HG03045 (cell line): Measurements from ENCODE around the gene EFNA3.
"Not testable (repeated sequence)": the region's sequence is repeated elsewhere in the genome, so short reads cannot be mapped to it uniquely, and the experiment has no call there.

Experiments
- ATAC-seq: cut with Tn5 transposase; IDR thresholded peaks from one replicate; pipeline ENCODE4 v1.9.1; 2021; ENCODE audit warnings: mild to moderate bottlenecking, moderate library complexity; ENCODE audit not compliant: unreplicated experiment

EFNA3 gene

GRCh38 chr1:155108296-155108695, 29.7 kb downstream of the EFNA3 start:
- no peak for ATAC-seq

GRCh38 chr1:155110381-155110780, 31.7 kb downstream of the EFNA3 start:
- no peak for ATAC-seq

DNA sequence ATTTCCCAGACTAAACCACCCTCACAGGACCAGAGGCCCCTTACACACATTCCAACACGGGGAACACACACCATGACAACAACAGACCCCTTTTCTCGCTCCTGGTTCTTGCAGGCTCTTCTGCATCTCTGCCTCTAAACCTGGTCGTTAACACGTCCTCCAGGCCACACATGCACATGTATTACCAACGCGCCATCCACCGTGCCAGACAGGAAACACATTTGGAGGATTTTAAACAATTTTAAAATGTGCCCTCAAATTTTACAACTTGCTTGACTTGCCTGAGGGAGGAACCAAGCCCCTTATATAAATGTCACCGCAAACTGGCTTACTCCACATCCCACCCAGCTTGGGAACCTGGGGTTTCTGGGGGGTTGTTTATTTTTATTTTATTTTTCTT, 32.2 kb downstream of the EFNA3 start:
- ATAC-seq: no peak

- no peak for ATAC-seq
These were observed 34.9 kb downstream of the EFNA3 start for GRCh38 chr1:155113450-155113980.

DNA sequence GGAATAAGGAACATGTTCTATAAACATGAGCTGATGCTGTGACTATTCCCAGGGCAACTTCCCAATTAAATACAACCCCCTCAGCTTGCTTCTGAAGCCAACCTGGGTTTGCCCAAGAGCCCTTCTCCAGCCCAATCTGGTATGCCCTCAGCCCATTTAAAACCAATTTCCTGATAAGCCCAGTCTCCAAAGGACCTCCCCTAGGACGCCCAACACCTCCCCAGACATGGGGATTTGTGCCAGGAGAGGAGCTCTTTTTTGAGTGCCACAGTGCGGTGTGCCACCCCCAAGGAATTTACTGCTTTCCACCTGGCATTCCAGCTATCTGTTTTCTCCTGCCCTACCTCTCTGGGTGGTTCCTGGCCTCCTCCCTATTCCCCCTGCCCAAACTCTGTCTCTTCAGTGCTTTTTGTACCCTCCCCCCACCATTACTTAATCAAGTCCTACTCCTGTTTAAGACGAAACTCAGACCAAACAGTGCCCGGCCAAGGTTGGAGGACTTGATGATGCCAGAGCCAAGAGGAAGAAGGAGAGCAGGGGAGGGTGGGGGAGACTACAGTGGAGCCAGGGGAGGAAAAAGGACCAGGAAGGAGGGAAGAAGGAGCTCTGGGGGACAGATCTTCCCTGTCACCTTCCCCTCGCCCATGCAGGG, 37.6 kb downstream of the EFNA3 start:
- no peak for ATAC-seq

DNA sequence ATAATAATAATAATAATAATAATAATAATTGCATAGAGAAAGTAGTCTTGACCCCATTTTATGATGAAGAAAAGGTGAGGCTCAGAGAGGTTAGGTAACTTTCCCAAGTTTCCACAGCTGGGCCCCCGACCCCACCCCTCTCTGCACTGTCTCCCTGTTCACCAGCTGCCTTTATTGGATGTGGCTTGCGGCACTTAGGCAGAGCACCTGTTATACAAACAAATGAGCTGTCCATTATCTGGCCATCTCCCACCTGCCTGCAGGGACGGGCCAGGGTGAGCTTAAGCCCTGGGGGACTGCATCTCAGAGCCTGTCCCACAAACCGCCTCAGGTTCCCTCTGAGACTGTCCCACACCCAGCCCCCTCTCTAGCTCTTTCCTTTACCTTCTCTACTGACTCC, 39.0 kb downstream of the EFNA3 start:
- no peak for ATAC-seq

DNA sequence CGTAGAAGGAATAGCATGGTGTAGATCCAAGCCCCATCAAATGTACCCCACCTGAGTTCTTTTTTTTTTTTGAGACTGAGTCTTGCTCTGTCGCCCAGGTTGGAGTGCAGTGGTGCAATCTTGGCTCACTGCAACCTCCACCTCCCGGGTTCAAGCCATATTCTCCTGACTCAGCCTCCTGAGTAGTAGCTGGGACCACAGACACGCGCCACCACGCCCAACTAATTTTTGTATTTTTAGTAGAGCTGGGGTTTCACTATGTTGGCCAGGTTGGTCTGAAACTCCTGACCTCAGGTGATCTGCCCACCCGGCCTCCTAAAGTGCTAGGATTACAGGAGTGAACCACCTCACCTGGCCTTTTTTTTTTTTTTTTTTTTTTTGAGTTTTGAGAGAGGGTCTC, 39.5 kb downstream of the EFNA3 start:
- ATAC-seq: not testable (repeated sequence)

- ATAC-seq: no peak
These were observed 41.6 kb downstream of the EFNA3 start for GRCh38 chr1:155120253-155120652.

- no peak for ATAC-seq
These were observed 42.6 kb downstream of the EFNA3 start for GRCh38 chr1:155121249-155121648.

DNA sequence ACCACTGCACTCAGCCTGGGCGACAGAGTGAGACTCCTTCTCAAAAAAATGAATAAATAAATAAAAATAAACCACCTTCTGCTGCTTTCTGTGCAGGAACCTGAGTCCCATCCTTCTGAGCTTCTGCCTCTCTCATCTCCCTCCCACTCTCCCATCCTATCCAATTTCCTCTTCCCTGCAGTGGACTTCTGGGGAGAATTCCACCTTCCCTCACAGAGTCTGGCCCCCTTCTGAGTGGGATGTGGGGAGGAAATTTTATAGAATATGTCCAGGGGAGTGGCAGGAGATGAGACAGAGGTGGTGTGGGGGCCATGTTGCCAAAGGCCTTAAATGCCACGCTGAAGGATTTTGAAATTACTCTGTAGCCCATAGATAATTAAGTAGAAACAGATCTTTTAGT, 43.7 kb downstream of the EFNA3 start:
- ATAC-seq: no peak

- ATAC-seq: no peak
These were observed 45.2 kb downstream of the EFNA3 start for GRCh38 chr1:155123801-155124200.

DNA sequence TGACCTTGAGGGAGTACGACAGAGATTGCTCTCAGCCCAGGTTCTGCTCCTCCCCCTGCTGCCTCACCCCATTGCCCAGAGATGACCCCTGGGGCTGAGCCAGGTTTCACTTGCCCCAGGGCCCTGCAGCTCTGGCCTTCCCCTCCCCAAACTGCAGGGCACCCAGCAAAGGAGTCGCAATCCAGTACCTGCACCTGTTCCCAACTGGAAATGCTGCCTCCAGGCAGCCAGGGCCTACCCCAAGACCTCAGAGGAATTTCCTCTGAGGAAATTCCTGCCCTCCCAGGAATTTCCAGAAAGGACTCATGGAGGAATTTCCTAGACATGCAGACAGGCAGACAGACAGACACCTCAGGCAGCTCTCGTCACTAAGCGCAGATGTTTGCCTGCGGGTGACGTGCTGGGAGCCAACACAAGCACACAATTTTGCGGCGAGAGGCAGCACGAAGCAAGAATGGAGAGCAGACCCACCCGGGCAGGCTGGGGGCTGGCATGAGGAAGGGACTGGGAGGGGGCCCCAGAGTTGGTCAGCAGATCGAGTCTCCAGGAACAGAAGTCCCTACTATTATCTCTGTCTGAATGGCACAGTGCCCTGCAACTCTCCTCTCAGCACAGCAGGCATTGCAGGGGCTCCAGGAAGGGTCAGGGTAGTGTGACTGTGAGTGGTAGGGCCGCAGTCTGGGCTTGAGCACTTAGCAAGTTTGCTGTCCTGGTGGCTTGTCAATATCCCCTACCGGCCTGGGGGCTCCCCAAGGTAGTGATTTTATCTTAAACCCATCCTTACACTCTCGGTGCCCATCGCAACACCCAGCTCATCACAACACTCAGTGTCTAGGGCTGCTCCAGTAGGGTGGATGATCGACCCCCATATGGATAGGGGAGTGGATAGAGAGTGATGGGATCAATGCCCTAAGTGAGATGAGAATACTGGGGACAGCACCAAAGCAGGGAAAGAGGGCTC, 46.1 kb downstream of the EFNA3 start:
- ATAC-seq: no peak

DNA sequence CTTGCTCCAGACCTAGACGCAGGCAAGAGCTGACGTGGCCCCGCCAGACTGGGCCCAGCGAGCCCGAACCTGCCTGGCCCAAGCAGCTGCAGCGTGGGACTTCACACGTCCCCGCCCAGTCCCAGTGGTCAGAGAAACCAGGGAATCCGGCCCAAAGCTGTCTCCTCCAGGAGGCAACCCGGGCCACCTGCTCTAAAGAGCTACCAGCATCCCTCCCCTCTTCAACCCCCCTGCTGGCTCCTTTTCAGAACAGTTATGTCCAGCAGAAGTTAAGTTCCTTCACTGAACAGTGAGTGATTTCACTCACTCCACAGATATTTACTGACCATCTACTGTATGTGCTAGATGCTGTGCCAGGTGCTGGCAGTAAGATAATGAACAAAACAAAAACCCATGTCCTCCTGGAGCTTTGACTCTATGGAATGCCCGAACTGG, 46.9 kb downstream of the EFNA3 start:
- ATAC-seq: no peak

- ATAC-seq: no peak
These were observed 47.4 kb downstream of the EFNA3 start for GRCh38 chr1:155125946-155126555.

GRCh38 chr1:155126556-155127104, 48.0 kb downstream of the EFNA3 start:
- no peak for ATAC-seq

DNA sequence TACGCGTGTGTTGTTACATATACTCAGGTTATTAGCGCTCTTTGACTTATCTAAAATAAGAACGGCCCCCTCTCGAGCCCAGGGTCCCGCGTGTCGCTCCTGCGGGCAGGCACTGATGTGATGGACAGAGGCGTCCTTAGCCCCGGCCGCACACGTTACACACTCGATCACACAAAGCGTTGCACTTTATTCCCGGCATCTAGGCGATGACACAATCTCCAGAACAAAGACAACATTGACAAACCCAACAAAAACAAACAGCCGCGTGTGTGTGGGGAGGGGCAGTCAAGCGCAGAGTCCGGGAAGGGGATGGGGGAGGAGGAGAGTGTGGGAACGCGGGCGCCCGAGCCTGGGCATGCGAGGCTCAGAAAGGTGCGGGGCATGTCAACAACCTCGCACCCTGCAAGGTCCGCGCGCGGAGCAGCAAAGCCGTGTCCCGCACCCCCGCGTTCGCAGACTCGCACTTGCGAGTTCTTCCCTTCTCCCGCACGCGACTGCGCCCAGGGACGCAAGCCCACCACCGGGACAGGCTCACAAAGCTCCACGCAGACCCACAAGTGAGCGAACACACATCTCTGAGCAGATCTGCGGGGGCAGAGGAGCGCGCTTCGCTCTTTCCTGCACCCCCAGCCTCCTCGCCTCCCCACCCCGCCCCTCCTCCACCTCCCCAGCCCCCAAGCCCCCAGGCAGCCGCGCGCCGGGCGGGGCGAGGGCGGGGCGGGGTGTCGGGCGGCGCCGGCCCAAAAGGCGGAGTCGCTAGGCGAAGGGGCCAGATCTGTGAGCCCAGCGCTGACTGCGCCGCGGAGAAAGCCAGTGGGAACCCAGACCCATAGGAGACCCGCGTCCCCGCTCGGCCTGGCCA, 48.7 kb downstream of the EFNA3 start, which contains the start of gene EFNA1:
EFNA1 (plus strand) TSS at position 772 of the 862 bp plus-strand sequence. CDS start 102 bp downstream, outside the sequence.
- ATAC-seq: no peak

GRCh38 chr1:155127967-155128754, 49.5 kb downstream of the EFNA3 start:
- no peak for ATAC-seq

GRCh38 chr1:155128755-155129473, 50.3 kb downstream of the EFNA3 start:
- ATAC-seq: no peak
